NCI-H345 (cell line): ENCODE data around the gene CLRN1.

Experiments
- DNase-seq: peaks from one replicate; lab custom pipeline; 2025; lab: John Stamatoyannopoulos, UW

The CLRN1 gene

GRCh38 chr3:150920236-150920635 is 52.3 kb downstream of the CLRN1 start:
- no peak for DNase-seq

DNA sequence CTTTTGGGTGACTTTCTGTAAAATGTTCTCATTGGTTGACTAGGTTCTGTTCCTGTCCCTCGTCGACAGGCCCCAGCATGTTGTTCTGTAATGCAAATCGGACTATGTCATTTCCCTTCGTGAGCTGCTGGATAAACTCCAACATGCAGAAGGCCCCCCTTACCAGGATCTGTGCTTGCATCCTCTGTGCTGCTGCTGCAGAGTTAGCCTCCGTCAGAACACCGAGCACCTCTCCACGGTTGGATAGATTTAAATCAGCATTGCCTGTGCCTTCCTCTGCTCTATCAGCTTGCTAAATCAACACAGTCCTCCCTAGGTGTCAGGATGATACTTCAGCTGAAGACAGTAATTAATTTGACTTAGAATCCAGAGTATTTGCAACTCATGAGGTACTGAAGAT is 54.6 kb downstream of the CLRN1 start:
- DNase-seq = peak; percentile 56

DNA sequence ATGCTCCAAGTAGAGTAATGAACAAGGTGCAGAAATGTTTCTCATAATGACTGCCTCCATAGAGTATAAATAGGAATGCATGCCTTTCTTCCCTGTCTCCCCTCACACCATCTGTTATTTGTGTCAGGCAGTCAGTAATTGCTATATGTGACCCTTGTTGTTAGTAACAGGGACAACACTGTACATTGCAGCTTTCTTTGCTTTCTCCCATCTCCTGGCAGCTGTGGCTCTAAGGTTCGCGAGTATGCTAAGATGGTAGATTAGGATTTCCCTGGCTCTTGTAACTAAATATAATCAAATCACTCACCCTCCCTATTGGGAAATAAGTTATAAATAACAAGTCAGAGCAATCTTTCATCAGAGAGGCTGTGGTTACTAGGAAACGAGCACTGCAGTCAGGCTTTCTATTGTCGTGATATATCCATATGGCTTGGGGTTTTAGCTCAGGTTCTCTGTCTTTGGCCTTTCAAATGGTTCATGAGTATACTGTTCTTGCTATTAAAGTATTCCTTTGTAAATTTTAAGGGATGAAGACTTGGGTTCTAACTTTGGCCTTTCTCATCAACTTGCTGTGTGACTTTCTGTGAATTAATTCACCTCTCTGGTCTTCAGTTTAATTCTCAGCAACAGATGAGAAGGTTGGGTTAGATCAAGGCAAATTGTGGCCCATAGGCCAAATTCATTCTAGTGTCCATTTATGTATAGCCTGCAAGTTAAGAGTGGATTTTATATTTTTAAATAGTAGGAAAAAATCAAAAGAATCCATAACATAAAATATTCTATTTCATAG is 59.2 kb downstream of the CLRN1 start:
- DNase-seq = no peak

- no peak for DNase-seq
These were observed 60.0 kb downstream of the CLRN1 start for GRCh38 chr3:150912501-150912900.

GRCh38 chr3:150911771-150912170 is 60.8 kb downstream of the CLRN1 start:
- DNase-seq = no peak

GRCh38 chr3:150906461-150906860 is 66.1 kb downstream of the CLRN1 start:
- no peak for DNase-seq

GRCh38 chr3:150905746-150906145 is 66.8 kb downstream of the CLRN1 start:
- DNase-seq = no peak

DNA sequence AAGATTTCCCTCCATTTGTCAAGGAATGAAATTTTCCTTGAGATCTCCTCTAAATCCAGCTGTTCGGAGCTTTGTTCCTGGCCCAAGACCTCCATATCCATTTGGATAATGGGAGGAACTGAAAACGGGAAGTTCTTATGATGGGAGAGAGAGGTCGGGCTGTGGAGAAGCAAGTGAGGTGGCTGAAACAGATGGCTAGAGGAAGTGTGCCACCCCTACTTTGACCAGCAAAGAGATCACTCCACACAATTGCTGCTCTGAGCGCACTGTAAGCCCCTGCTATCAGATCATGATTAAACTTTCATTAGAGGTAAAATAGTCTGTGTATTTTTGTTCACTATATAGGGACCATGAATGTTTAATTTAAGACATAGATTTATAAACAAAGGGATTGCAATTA is 67.2 kb downstream of the CLRN1 start, which contains the start of gene MINDY4B:
Gene MINDY4B, minus strand, starts transcription at position 101 of the 400 bp plus-strand sequence. Its CDS starts 0 bp downstream, at position 101.
- no peak for DNase-seq

DNA sequence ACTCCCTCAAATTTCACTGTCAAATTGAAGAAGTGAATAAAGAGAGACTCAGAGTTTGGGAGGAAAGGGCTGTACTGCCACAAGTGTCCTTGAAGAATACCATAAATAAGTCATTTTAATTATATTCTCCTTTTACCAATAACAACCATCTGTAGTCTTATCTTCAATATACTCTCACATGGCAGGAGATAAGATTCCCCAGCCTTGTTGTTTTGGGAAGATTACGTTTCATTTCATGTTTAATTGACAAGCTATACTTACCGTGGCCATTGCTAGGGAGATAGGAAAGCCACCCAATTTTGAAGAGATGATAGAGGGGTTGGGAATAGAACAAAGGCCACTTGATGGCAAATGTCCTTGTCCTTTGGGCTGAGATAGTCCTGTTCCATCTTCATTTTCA is 69.5 kb downstream of the CLRN1 start:
- DNase-seq = no peak

DNA sequence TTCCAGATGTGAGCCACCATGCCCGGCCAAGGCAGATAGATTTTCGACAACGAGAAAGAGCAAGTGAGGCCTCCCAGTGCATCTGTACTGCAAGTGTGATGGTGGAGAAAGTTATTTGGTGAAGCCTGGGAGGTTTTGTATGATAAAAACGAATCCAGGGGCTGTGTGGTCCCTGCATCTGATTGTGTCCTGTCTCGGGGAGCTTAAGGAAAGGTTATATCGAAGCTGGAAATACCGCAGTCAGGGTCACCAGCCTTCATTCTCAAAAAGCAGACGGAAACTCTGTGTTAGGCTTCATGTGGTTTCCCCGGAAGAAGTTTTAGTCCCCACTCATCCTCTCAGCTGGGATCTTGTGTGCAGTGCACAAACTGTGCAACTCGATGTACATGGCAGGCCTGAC is 70.7 kb downstream of the CLRN1 start:
- DNase-seq = no peak

DNA sequence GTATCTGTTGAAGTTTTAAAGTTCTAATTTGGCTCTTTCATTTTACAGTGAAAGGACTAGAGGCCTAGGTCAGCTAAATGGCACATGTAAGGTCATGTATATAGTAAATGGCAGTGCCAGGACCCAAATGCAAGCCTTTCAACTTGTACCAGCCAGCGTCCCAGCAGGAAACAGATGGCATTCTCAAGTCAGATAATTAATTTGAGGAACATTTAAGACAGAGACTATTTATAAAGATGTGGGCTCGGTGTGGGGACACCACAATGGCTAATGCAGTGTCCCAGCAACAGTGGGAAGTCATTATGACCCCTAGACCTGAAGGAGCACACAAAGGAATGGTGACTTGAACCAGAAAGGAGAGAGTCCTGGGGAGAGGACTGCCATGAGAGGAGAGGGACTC is 73.4 kb downstream of the CLRN1 start:
- no peak for DNase-seq

GRCh38 chr3:150898046-150898754 is 74.3 kb downstream of the CLRN1 start:
- no peak for DNase-seq

- DNase-seq = no peak
These were observed 74.9 kb downstream of the CLRN1 start for GRCh38 chr3:150897592-150897991.

GRCh38 chr3:150890831-150891230 is 81.7 kb downstream of the CLRN1 start:
- DNase-seq = no peak

DNA sequence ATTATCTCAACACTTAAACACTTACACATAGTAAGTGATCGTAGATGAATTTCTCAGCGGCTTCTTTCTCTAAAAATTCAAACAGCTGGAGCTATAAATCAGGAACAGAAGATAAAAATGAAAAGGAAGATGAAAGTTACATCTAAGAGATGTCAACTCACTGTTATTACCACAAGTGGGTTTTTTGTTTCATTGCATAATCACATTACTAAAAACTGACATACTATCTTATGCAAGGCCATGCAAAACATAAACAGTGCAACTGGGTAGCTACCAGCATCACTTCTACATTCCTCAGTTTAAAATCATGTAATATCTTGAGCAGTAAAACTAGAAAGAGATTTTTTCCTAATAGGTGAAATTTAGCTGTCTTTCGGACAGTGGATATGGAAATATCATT is 82.2 kb downstream of the CLRN1 start:
- no peak for DNase-seq

- DNase-seq = no peak
These were observed 83.4 kb downstream of the CLRN1 start for GRCh38 chr3:150889106-150889505.

GRCh38 chr3:150887031-150887430 is 85.5 kb downstream of the CLRN1 start:
- DNase-seq = no peak

GRCh38 chr3:150885535-150885934 is 87.0 kb downstream of the CLRN1 start:
- no peak for DNase-seq

GRCh38 chr3:150878996-150879575 is 93.4 kb downstream of the CLRN1 start:
- DNase-seq = no peak

GRCh38 chr3:150878290-150878689 is 94.2 kb downstream of the CLRN1 start:
- DNase-seq = no peak

DNA sequence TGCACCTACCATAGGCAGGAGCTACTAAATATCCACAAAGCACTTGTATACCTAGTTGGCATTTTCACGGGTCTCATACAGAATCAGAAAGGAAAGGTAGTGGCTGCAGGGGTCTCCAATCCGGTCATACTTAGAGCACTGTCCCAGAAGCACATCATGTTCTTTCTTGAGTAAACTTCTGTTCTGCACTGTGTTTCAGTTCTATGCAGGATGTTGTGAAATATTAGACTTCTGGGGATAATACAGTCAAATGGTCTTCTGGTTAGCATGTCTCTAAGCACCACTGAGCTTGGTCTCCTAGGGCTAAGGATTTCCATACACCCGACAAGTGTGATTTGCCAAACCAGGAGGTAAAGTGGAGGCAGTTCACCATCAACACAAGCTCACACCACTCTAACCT is 95.2 kb downstream of the CLRN1 start:
- no peak for DNase-seq

DNA sequence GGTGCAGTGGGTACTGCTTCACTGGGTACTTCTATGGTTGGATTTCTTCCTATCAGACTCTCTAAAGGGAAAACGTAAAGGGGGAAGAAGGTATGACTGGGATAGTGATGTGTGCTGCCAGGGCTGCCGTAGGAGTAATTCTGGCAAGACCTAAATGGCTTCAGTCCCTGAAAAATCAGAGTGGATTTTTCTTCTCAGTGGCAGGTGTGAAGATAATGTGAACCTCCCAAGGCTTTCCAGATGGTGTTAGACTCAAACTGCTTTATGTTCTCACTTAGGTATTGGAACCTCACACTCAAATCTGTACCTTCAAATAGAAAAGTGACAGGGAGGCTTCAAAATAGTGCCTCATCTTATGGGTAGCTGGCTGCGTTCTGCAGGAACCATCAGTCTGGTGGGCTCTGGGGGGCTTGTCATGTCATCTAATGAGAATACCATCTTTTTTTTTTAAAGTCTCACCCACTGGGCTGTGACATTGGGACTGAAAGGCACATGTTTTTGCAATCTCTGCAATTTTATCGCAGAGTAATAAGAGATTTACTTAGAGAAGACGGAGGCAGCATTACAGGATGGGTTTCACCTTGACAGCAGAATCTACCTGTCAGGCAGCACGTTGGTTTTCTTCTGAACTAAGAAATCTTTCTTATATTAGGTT is 95.8 kb downstream of the CLRN1 start:
- no peak for DNase-seq
